K562 (cell line): Measurements from ENCODE around the gene MAP1LC3A. TPM values are rescaled to one million over a fixed set of nuclear protein-coding genes. Genes with fewer than 3 reads are reported as not detected.

Experiments used
- ATAC-seq: fragments of 200-7000 bp; cut with Tn5 transposase; 3 replicates; pipeline ENCODE4 v1.9.1; 2020; ENCODE audit warnings: moderate library complexity
- BruUV-seq: library from RNA; stranded (reverse); fragments of 400-500 nt; replicated peaks from 2 replicates; lab custom pipeline; 2021; lab: Mats Ljungman, UMichigan
- CTCF ChIA-PET: fragments of 300-600 bp; formaldehyde crosslinking; extraction: SDS; loops from one replicate; lab custom pipeline; 2021; ENCODE audit warnings: low intra/inter-chr PET ratio; lab: Yijun Ruan, JAX
- POLR2A ChIA-PET: fragments of 300-600, 350-650 bp; sonication (Branson Sonifier 250); formaldehyde crosslinking; extraction: SDS; loops from one replicate; lab custom pipeline; 2021; ENCODE audit warnings: antibody characterized with exemption, inconsistent platforms; lab: Yijun Ruan, JAX
- DNase-seq, 4 experiments: peaks; one replicate each; pipeline versions ENCODE4 v3.0.0 to v3.0.0-alpha.2; 2011 to 2018; ENCODE audit warnings: low spot score in 3 of 4, mixed read lengths in 3 of 4; ENCODE audit errors: extremely low read depth in 1 of 4
- FAIRE-seq: peaks from 2 replicates; lab custom pipeline; 2011; peaks lifted over from hg19 to GRCh38; lab: Jason Lieb, UNC
- H2AFZ ChIP-seq: 2 replicates; pipeline ENCODE4 v1.6.0; 2011; ENCODE audit warnings: low read depth, low read length, control low read depth, inconsistent platforms
- H3K27ac ChIP-seq: fragments of 200-600 bp; 3 replicates; pipeline ENCODE4 v1.8.0; 2011; ENCODE audit warnings: low read depth, mild to moderate bottlenecking, control low read depth, inconsistent platforms, low read length, moderate library complexity, mixed read lengths; ENCODE audit errors: extremely low read depth
- H3K27me3 ChIP-seq, 2 experiments: fragments of 300-600 bp in 1 of 2; 2 replicates in 1 of 2; 3 replicates in 1 of 2; pipeline versions ENCODE4 v1.6.0 to v1.8.0; 2011; ENCODE audit warnings: inconsistent platforms in 2 of 2, low read length in 2 of 2, mild to moderate bottlenecking in 1 of 2, mixed read lengths in 1 of 2, moderate library complexity in 1 of 2; ENCODE audit not compliant: control insufficient read depth in 2 of 2, insufficient read depth in 2 of 2
- H3K36me3 ChIP-seq: fragments of 300-600 bp; 3 replicates; pipeline ENCODE4 v1.8.0; 2011; ENCODE audit warnings: mild to moderate bottlenecking, low read length, inconsistent platforms; ENCODE audit not compliant: control insufficient read depth, insufficient read depth
- H3K4me1 ChIP-seq, 2 experiments: fragments of 200-600 bp in 1 of 2; replicated peaks in 1 of 2; 2 replicates in 1 of 2; 3 replicates in 1 of 2; pipeline versions ENCODE4 v1.5.1 to v1.8.0; 2011; ENCODE audit warnings: inconsistent platforms in 2 of 2, low read length in 2 of 2, mild to moderate bottlenecking in 1 of 2, mixed read lengths in 1 of 2, moderate library complexity in 1 of 2; ENCODE audit not compliant: control insufficient read depth in 2 of 2, insufficient read depth in 2 of 2
- H3K4me2 ChIP-seq: 2 replicates; pipeline ENCODE4 v1.6.1; 2011; ENCODE audit warnings: low read length, control low read depth, inconsistent platforms, mixed read lengths; ENCODE audit not compliant: insufficient read depth
- H3K4me3 ChIP-seq: fragments of 200-600 bp; sonication (generic), shearing (Covaris generic); 2 replicates; pipeline ENCODE4 v1.5.1; 2016; ENCODE audit warnings: control low read depth, inconsistent platforms
- H3K79me2 ChIP-seq: fragments of 200-600 bp; 3 replicates; pipeline ENCODE4 v1.8.0; 2011; ENCODE audit warnings: low read length, inconsistent platforms; ENCODE audit not compliant: control insufficient read depth, insufficient read depth
- H3K9ac ChIP-seq, 2 experiments: 2 replicates each; pipeline versions ENCODE4 v1.6.0 to v1.6.1; 2011; ENCODE audit warnings: low read depth in 2 of 2, low read length in 2 of 2, control low read depth in 1 of 2, inconsistent platforms in 1 of 2, mild to moderate bottlenecking in 1 of 2, mixed read lengths in 1 of 2; ENCODE audit not compliant: insufficient read depth in 1 of 2
- H3K9me1 ChIP-seq: one replicate; pipeline ENCODE4 v1.6.0; 2011; ENCODE audit warnings: inconsistent platforms, mild to moderate bottlenecking, low read length, moderate library complexity; ENCODE audit not compliant: control insufficient read depth, insufficient read depth
- H3K9me3 ChIP-seq: replicated peaks from 2 replicates; pipeline ENCODE4 v1.5.1; 2011; ENCODE audit warnings: low read depth, low read length, inconsistent platforms; ENCODE audit not compliant: control insufficient read depth, insufficient read depth
- H4K20me1 ChIP-seq: replicated peaks from 2 replicates; pipeline ENCODE4 v1.6.1; 2011; ENCODE audit warnings: low read length, inconsistent platforms, mixed read lengths; ENCODE audit not compliant: control insufficient read depth, insufficient read depth
- ASH1L ChIP-seq: fragments of 450-650 bp; IDR thresholded peaks from 2 replicates; pipeline ENCODE4 v1.6.1; 2018; ENCODE audit warnings: borderline replicate concordance, mild to moderate bottlenecking, low read depth; ENCODE audit not compliant: partially characterized antibody
- ATF3 ChIP-seq, 2 experiments: fragments of 450-650 bp in 1 of 2; sonication (generic) in 1 of 2; formaldehyde crosslinking in 1 of 2; IDR thresholded peaks in 1 of 2; conservative IDR thresholded peaks in 1 of 2; 2 replicates each; pipeline versions ENCODE4 v1.6.1 to v1.8.1; 2016 to 2023; ENCODE audit warnings: mild to moderate bottlenecking in 2 of 2, moderate library complexity in 2 of 2, inconsistent platforms in 1 of 2, missing genetic modification reagents in 1 of 2
- CAMTA2 ChIP-seq: fragments of 250-450 bp; sonication (Bioruptor Pico); conservative IDR thresholded peaks from 2 replicates; pipeline ENCODE4 v1.5.1; 2022
- CHD4 ChIP-seq: fragments of 200-600 bp; sonication (generic); IDR thresholded peaks from 3 replicates; pipeline ENCODE4 v1.6.1; 2012; ENCODE audit warnings: low read depth, mild to moderate bottlenecking, mixed read lengths, low read length, inconsistent platforms; ENCODE audit not compliant: insufficient read depth, insufficient replicate concordance, poor library complexity, severe bottlenecking
- CREB1 ChIP-seq, 2 experiments: sonication (generic) in 1 of 2; formaldehyde crosslinking in 1 of 2; IDR thresholded peaks; 2 replicates each; pipeline versions ENCODE4 v1.6.1 to v1.8.0; 2012 to 2022; ENCODE audit warnings: inconsistent platforms in 1 of 2, mild to moderate bottlenecking in 1 of 2, missing genetic modification reagents in 1 of 2, moderate library complexity in 1 of 2
- FOSL1 ChIP-seq: fragments of 200-800 bp; sonication (Bioruptor generic); conservative IDR thresholded peaks from 2 replicates; pipeline ENCODE4 v1.6.1; 2016; ENCODE audit warnings: missing genetic modification characterization, missing compliant biosample characterization
- PHF21A ChIP-seq: fragments of 450-650 bp; IDR thresholded peaks from 2 replicates; pipeline ENCODE4 v1.6.1; 2017; ENCODE audit warnings: low read depth, borderline replicate concordance
- PHTF2 ChIP-seq: fragments of 250-450 bp; sonication (Bioruptor Pico); IDR thresholded peaks from 2 replicates; pipeline ENCODE4 v1.5.0; 2021; ENCODE audit warnings: mild to moderate bottlenecking
- SIRT6 ChIP-seq: IDR thresholded peaks from one replicate; pipeline ENCODE4 v1.6.1; 2012; ENCODE audit warnings: low read depth, mild to moderate bottlenecking, control low read depth, inconsistent platforms, low read length, moderate library complexity
- SREBF1 ChIP-seq: fragments of 150-350 bp; IDR thresholded peaks from 2 replicates; pipeline ENCODE4 v1.6.1; 2014; ENCODE audit warnings: antibody characterized with exemption, low read depth, low read length, borderline replicate concordance
- STAG1 ChIP-seq: sonication (generic); formaldehyde crosslinking; IDR thresholded peaks from 2 replicates; pipeline ENCODE4 v1.5.0; 2020; ENCODE audit warnings: missing genetic modification reagents, borderline replicate concordance
- TEAD4 ChIP-seq, 2 experiments: sonication (generic) in 1 of 2; formaldehyde crosslinking in 1 of 2; IDR thresholded peaks; 2 replicates each; pipeline versions ENCODE4 v1.6.1 to v1.8.0; 2012 to 2022; ENCODE audit warnings: borderline replicate concordance in 1 of 2, inconsistent platforms in 1 of 2, low read length in 1 of 2, mild to moderate bottlenecking in 1 of 2, missing genetic modification reagents in 1 of 2
- TFAP4 ChIP-seq: sonication (generic); formaldehyde crosslinking; IDR thresholded peaks from 2 replicates; pipeline ENCODE4 v1.8.0; 2022; ENCODE audit warnings: missing genetic modification reagents, mild to moderate bottlenecking, moderate library complexity, borderline replicate concordance
- ZNF707 ChIP-seq: fragments of 250-450 bp; sonication (Bioruptor Pico); conservative IDR thresholded peaks from 2 replicates; pipeline ENCODE4 v1.8.0; 2022; ENCODE audit warnings: inconsistent platforms, mild to moderate bottlenecking, moderate library complexity
- WGBS: fragments of 100-300 bp; shearing (Covaris generic); methylation state at CpG from one replicate; pipeline ENCODE4 v1.1.6; 2016; ENCODE audit warnings: low coverage, mixed read lengths; ENCODE audit not compliant: insufficient coverage; ENCODE audit errors: missing lambda C conversion rate; 5-methylcytosine and 5-hydroxymethylcytosine counted together
- in situ Hi-C: fragments of 300-500 bp; cut with MboI; formaldehyde crosslinking; loops from 4 replicates; pipeline ENCODE4 v1.15.0; 2018; ENCODE audit warnings: inconsistent platforms, mixed read lengths
- intact Hi-C: fragments of 100-400 bp; cut with micrococcal nuclease; formaldehyde crosslinking; loops from 2 replicates; pipeline ENCODE4 v1.14.2; 2022
- polyA plus RNA-seq, 8 experiments: library from polyadenylated mRNA; depleted of rRNA in 4 of 8; stranded (reverse) in 5 of 8; unstranded in 3 of 8; fragments of >200 nt; fragmentation: Nextera tagmentation in 2 of 8; fragmentation: Illumina TruSeq in 1 of 8; extraction: Ambion mirVana in 2 of 8; extraction: Trizol in 1 of 8; gene quantifications; 2 replicates each; pipeline versions ENCODE4 v1.2.1 to v1.2.3, GENCODE V29; 2011 to 2014; ENCODE audit warnings: inconsistent platforms in 1 of 8, missing spikeins in 1 of 8
- total RNA-seq, 7 experiments: library from RNA; depleted of rRNA in 6 of 7; stranded (reverse); fragments of >200 nt in 6 of 7; fragmentation: Illumina TruSeq in 2 of 7; extraction: Trizol in 2 of 7; gene quantifications; 2 replicates each; pipeline versions ENCODE4 v1.2.1 to v1.2.3, GENCODE V29; 2011 to 2021; ENCODE audit warnings: low replicate concordance in 1 of 7

The MAP1LC3A gene
- total and polyA plus RNA-seq, 9 of the 15 experiments (the other 6 are each of a cell fraction or from before 2014, with no cell fraction given), result 0.27 to 0.38 TPM; not detected in 7

- peak; percentile 86 for TF ChIP-seq ATF3 (IDR thresholded peaks at IDR 0.05)
- TF ChIP-seq ATF3 (CRISPR knock-in tag; conservative IDR thresholded peaks at IDR 0.05), result 0 out of 2 replicates have a peak, but pooled peaks have one; percentile 48
- peak; percentile 85 for TF ChIP-seq FOSL1 (tag)
- TF ChIP-seq, all 486 proteins: peak for 8
Measured at GRCh38 chr20:34579191-34579978, 20.9 kb downstream of the MAP1LC3A start (continued).

DNA sequence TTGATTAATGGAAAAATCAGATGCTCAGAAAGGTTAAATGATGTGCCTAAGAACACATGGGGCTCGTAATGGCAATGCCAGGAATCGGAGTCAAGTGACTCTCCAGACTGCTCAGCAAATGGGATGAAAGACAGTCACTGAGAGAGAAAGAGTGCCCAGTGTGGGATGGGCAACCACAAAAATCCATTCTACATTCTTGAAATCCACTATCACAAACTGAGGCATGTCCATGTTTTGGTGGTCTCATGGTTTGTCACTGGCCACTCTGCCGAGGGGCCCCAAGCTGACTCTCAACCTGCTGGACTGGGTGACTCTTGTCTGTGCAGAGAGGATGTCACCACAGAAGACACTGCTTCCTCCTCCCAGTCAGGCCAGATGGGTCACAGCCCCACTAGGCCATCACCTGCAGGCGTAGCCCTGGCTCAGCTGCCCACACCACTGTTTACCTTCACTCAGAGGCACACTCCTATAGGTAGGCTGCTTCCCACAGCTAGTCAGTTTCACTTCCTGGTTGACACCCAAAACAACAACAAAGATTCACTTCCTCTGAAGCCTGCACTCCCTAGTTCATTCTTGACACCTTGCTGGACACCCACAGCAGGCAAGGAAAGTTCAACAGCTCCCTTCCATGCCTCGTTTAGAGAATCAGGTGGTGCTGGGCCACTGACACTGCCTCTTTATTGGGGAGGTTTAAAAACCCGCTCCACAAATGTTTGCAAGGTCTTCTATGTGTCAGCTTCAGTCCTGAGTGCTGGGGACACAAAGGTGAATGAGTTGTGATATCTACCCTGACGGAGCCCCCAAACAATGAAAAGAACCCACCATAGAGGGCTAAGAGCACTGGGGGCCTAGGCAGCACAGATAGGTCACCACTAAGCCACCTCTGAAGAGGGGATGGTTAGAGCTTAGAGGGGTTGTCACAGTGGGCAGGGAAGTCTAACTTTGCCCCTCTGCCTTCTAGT, 21.7 kb downstream of the MAP1LC3A start:
- Histone ChIP-seq H3K9me1 (no peaks in the 10 kb centered on the region), H3K4me3 (no peak overlapping the region), H3K27ac (no peak overlapping the region), H4K20me1 (no peaks in the 10 kb centered on the region; the same call in 1 of the 2 replicates), H3K9me3 (no peaks in the 10 kb centered on the region), H2AFZ (no peak overlapping the region), H3K4me1 (no peaks in the 10 kb centered on the region), H3K4me2 (no peak overlapping the region), H3K27me3 (no peaks in the 10 kb centered on the region), H3K9ac (no peak overlapping the region), H3K79me2 (no peaks in the 10 kb centered on the region), H3K36me3 (peaks cover 22% of the 10 kb centered on the region; the same call in 2 of the 3 replicates)
- no peak for FAIRE-seq
- CTCF ChIA-PET, result interaction anchor here (0.7 kb wide), 1 partner anchor 129 kb away, joined by 3 read pairs; no protein-coding TSS in a partner anchor
- intact Hi-C loops (no loop called here), in situ Hi-C loops (no loop called here)
- 81% methylated on average over 7 of the region's 7 CpGs for WGBS
- no peak for ATAC-seq
- POLR2A ChIA-PET, result interaction anchor here (0.9 to 1.1 kb wide), 2 partner anchors 9 to 19 kb away, joined by 3 read pairs; no protein-coding TSS in a partner anchor
- BruUV-seq, result no TSS peak
- no peak for DNase-seq
- no peak for TF ChIP-seq CREB1 (IDR thresholded peaks at IDR 0.05)
- TF ChIP-seq CREB1 (CRISPR knock-in tag; IDR thresholded peaks at IDR 0.05), result no peak
- TF ChIP-seq ZNF707 (CRISPR knock-in tag), result no peak
- TF ChIP-seq CAMTA2, result no peak
- TF ChIP-seq TEAD4 (IDR thresholded peaks at IDR 0.05; ENCODE audit: low read length), result no peak
- TF ChIP-seq TEAD4 (CRISPR knock-in tag; IDR thresholded peaks at IDR 0.05; ENCODE audit: borderline replicate concordance), result no peak
- no peak for TF ChIP-seq SREBF1
- TF ChIP-seq ASH1L, result no peak
- TF ChIP-seq PHTF2 (CRISPR knock-in tag), result no peak
- TF ChIP-seq CHD4, result no peak
- TF ChIP-seq STAG1 (CRISPR knock-in tag), result no peak
- TF ChIP-seq TFAP4 (CRISPR knock-in tag), result no peak
- no peak for TF ChIP-seq PHF21A
- TF ChIP-seq SIRT6, result no peak
